ENCODE results near the gene FAM53B. TPM values are rescaled to one million over a fixed set of nuclear protein-coding genes. Genes with fewer than 3 reads are reported as not detected.

The FAM53B gene
- total and polyA plus RNA-seq, 8 donors = 12.8 to 34.6 (median 23.0) TPM

GRCh38 chr10:124717911-124718741 is 26.1 kb downstream of the FAM53B start:
- DNase-seq = peak in 1 of 4 donors; percentile 62
- intact Hi-C loops (cut with DNase I) = no loop called here
- H3K27ac ChIP-seq = peak overlapping the region; percentile 55 to 90
- peaks cover 39 to 97% of the 10 kb centered on the region in 2 donors for H3K4me1 ChIP-seq
- H3K27me3 ChIP-seq = no peaks in the 10 kb centered on the region
- H3K4me3 ChIP-seq = no peak overlapping the region
- peak; percentile 50 for ATAC-seq
- no peaks in the 10 kb centered on the region for H3K36me3 ChIP-seq
- TF ChIP-seq CTCF (IDR thresholded peaks at IDR 0.05) = no peak
- H3K9me3 ChIP-seq = no peaks in the 10 kb centered on the region

GRCh38 chr10:124717041-124717757 is 27.0 kb downstream of the FAM53B start:
- intact Hi-C loops (cut with DNase I) = no loop called here
- H3K27ac ChIP-seq = peak overlapping the region in 1 of 2 donors; percentile 90
- H3K4me3 ChIP-seq = no peak overlapping the region
- H3K9me3 ChIP-seq = no peaks in the 10 kb centered on the region
- no peaks in the 10 kb centered on the region for H3K27me3 ChIP-seq
- DNase-seq (no peak), ATAC-seq (no peak)
- TF ChIP-seq CTCF (IDR thresholded peaks at IDR 0.05) = no peak
- H3K4me1 ChIP-seq = peaks cover 30 to 93% of the 10 kb centered on the region in 2 donors
- H3K36me3 ChIP-seq = no peaks in the 10 kb centered on the region

GRCh38 chr10:124716369-124716768 is 27.8 kb downstream of the FAM53B start:
- H3K4me1 ChIP-seq = peaks cover 24 to 88% of the 10 kb centered on the region in 2 donors
- TF ChIP-seq CTCF (IDR thresholded peaks at IDR 0.05) = no peak
- H3K36me3 ChIP-seq = no peaks in the 10 kb centered on the region
- H3K27ac ChIP-seq = no peak overlapping the region
- ATAC-seq = no peak
- no peaks in the 10 kb centered on the region for H3K9me3 ChIP-seq
- intact Hi-C loops (cut with DNase I) = no loop called here
- H3K4me3 ChIP-seq = no peak overlapping the region
- no peaks in the 10 kb centered on the region for H3K27me3 ChIP-seq
- DNase-seq = no peak

- Histone ChIP-seq H3K4me1 (peaks cover 20 to 88% of the 10 kb centered on the region in 2 donors), H3K9me3 (no peaks in the 10 kb centered on the region), H3K27ac (no peak overlapping the region), H3K4me3 (no peak overlapping the region), H3K27me3 (no peaks in the 10 kb centered on the region), H3K36me3 (no peaks in the 10 kb centered on the region)
- DNase-seq (no peak), ATAC-seq (no peak)
- TF ChIP-seq CTCF (IDR thresholded peaks at IDR 0.05) = no peak
- intact Hi-C loops (cut with DNase I) = no loop called here
Measured at GRCh38 chr10:124715439-124715838, 28.7 kb downstream of the FAM53B start.

GRCh38 chr10:124713679-124714255 is 30.4 kb downstream of the FAM53B start:
- H3K9me3 ChIP-seq = no peaks in the 10 kb centered on the region
- peaks cover 19 to 88% of the 10 kb centered on the region in 2 donors for H3K4me1 ChIP-seq
- intact Hi-C loops (cut with DNase I) = no loop called here
- H3K27me3 ChIP-seq = no peaks in the 10 kb centered on the region
- H3K36me3 ChIP-seq = no peaks in the 10 kb centered on the region
- DNase-seq (no peak), ATAC-seq (no peak)
- TF ChIP-seq CTCF (IDR thresholded peaks at IDR 0.05) = no peak
- no peak overlapping the region for H3K4me3 ChIP-seq
- H3K27ac ChIP-seq = peak overlapping the region in 1 of 2 donors; percentile 29
